Endodermal cell (in vitro differentiated cells): ENCODE measurements around the gene EIF4G1. TPM values are rescaled to one million over a fixed set of nuclear protein-coding genes. Genes with fewer than 3 reads are reported as not detected.
A peak's percentile ranks its signal among the peaks of the same experiment; 100 is the strongest.

Experiments
- DNase-seq: peaks from one replicate; pipeline ENCODE4 v3.0.0-alpha.2; 2017
- H3K27ac ChIP-seq: 2 replicates; pipeline ENCODE4 v1.5.1; 2013; ENCODE audit warnings: mild to moderate bottlenecking, low read depth, low read length, moderate library complexity
- H3K27me3 ChIP-seq: 2 replicates; pipeline ENCODE4 v1.6.1; 2013; ENCODE audit warnings: mild to moderate bottlenecking, low read length, moderate library complexity; ENCODE audit not compliant: insufficient read depth, control insufficient read depth, poor library complexity, severe bottlenecking
- H3K36me3 ChIP-seq: 2 replicates; pipeline ENCODE4 v1.7.0; 2013; ENCODE audit warnings: mild to moderate bottlenecking, low read length, moderate library complexity; ENCODE audit not compliant: control insufficient read depth, insufficient read depth
- H3K4me1 ChIP-seq: one replicate; pipeline ENCODE4 v1.7.0; 2013; ENCODE audit warnings: low read length; ENCODE audit not compliant: control insufficient read depth, insufficient read depth
- H3K4me3 ChIP-seq: 2 replicates; pipeline ENCODE4 v1.5.1; 2013; ENCODE audit warnings: mild to moderate bottlenecking, low read length, moderate library complexity
- H3K9ac ChIP-seq: 2 replicates; pipeline ENCODE4 v1.6.1; 2013; ENCODE audit warnings: mild to moderate bottlenecking, low read length, moderate library complexity; ENCODE audit not compliant: poor library complexity, severe bottlenecking; ENCODE audit errors: extremely low read depth
- H3K9me3 ChIP-seq: 2 replicates; pipeline ENCODE4 v1.6.1; 2013; ENCODE audit warnings: mild to moderate bottlenecking, low read length, moderate library complexity; ENCODE audit not compliant: control insufficient read depth
- H3K27ac Mint-ChIP-seq: 2 replicates; pipeline ENCODE4 v1.8.0; 2020; ENCODE audit warnings: mixed read lengths
- H3K27me3 Mint-ChIP-seq: 2 replicates; pipeline ENCODE4 v1.8.0; 2021; ENCODE audit warnings: mild to moderate bottlenecking, mixed read lengths; ENCODE audit not compliant: insufficient read depth
- H3K36me3 Mint-ChIP-seq: 2 replicates; pipeline ENCODE4 v1.8.0; 2020; ENCODE audit warnings: low read depth, mixed read lengths
- H3K4me1 Mint-ChIP-seq: 2 replicates; pipeline ENCODE4 v1.8.0; 2020; ENCODE audit warnings: mixed read lengths
- H3K4me3 Mint-ChIP-seq: 2 replicates; pipeline ENCODE4 v1.8.0; 2020; ENCODE audit warnings: mild to moderate bottlenecking, moderate library complexity, mixed read lengths
- H3K9me3 Mint-ChIP-seq: 2 replicates; pipeline ENCODE4 v1.8.0; 2020; ENCODE audit warnings: mild to moderate bottlenecking, mixed read lengths
- WGBS, 2 experiments: methylation state at CpG; one replicate each; pipeline versions ENCODE4 v1.1.5 to v1.1.7; 2013; ENCODE audit warnings: missing lambda C conversion rate in 2 of 2, mixed read lengths in 1 of 2; ENCODE audit not compliant: insufficient coverage in 1 of 2, insufficient read length in 1 of 2; 5-methylcytosine and 5-hydroxymethylcytosine counted together
- total RNA-seq, 2 donors: library from RNA; stranded (reverse); fragmentation: NEBNext Ultra II Directional in 1 of 2; extraction: Animal tissue kit (Norgen Biotek cat#: 25700) in 1 of 2; gene quantifications; 2 replicates in 1 of 2; 3 replicates in 1 of 2; pipeline ENCODE4 v1.2.1, GENCODE V29; 2021
- TF ChIP-seq, protein P1 (sequence below): fragments of 200-600 bp; sonication (generic); conservative IDR thresholded peaks from 2 replicates; pipeline ENCODE4 v1.5.0; 2021; ENCODE audit warnings: antibody characterized with exemption, mild to moderate bottlenecking

Gene EIF4G1
- total RNA-seq, 2 donors from 2014 or later = 408 to 475 TPM

GRCh38 chr3:184345317-184346144 is 31.1 kb downstream of the EIF4G1 start:
- H3K27me3 ChIP-seq = no peaks in the 10 kb centered on the region
- peak overlapping the region; percentile 96 for H3K27ac Mint-ChIP-seq
- no peaks in the 10 kb centered on the region for H3K9me3 Mint-ChIP-seq
- peak overlapping the region; percentile 60 for H3K27ac ChIP-seq
- peaks cover 35% of the 10 kb centered on the region for H3K36me3 ChIP-seq
- no peaks in the 10 kb centered on the region for H3K27me3 Mint-ChIP-seq
- H3K36me3 Mint-ChIP-seq = peaks cover 37% of the 10 kb centered on the region
- no peak overlapping the region for H3K4me3 ChIP-seq
- H3K9ac ChIP-seq = no peak overlapping the region
- DNase-seq = peak; percentile 94
- H3K9me3 ChIP-seq = no peaks in the 10 kb centered on the region
- no peaks in the 10 kb centered on the region for H3K4me1 ChIP-seq
- H3K4me1 Mint-ChIP-seq = peaks cover 22% of the 10 kb centered on the region
- no peak overlapping the region for H3K4me3 Mint-ChIP-seq
- 44 to 46% methylated on average over 8 to 14 of the region's 14 CpGs for WGBS, 2 experiments
- TF ChIP-seq, protein P1, sequence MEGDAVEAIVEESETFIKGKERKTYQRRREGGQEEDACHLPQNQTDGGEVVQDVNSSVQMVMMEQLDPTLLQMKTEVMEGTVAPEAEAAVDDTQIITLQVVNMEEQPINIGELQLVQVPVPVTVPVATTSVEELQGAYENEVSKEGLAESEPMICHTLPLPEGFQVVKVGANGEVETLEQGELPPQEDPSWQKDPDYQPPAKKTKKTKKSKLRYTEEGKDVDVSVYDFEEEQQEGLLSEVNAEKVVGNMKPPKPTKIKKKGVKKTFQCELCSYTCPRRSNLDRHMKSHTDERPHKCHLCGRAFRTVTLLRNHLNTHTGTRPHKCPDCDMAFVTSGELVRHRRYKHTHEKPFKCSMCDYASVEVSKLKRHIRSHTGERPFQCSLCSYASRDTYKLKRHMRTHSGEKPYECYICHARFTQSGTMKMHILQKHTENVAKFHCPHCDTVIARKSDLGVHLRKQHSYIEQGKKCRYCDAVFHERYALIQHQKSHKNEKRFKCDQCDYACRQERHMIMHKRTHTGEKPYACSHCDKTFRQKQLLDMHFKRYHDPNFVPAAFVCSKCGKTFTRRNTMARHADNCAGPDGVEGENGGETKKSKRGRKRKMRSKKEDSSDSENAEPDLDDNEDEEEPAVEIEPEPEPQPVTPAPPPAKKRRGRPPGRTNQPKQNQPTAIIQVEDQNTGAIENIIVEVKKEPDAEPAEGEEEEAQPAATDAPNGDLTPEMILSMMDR = peak; percentile 82

DNA sequence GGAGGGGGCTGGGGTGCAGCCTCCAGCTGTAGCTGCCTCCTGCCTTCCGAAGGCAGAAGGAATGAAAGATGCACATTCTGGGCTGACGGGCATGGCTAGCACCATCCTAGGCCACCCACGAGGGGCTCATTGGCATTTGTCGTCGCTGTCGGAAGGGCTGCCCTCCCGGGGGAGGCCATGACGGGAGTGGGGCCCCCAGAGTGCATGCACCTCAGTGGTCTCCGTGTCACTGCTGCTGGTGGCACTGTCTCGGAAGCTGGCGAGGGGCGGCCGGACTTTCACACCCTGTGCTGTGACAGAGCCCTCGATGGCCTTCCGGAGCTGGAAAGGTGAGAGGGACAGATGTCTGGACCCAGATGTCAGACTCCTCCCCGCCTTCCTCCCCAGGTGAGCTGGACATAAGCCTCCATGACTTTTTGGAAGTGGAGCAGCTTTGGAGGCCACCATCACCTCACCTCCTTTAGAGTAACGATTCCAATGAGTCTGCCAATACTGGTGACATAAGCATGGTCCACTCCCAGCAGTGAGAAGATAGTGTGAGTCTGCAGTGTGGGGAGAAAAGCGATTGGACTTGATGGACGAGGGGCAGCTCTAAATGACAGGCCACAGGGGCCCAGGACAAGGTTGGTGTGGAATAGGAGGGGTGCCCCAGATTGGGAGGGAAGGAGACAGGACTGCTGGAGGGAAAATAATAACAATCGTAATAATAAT is 32.2 kb downstream of the EIF4G1 start:
- Mint-ChIP-seq H3K9me3 (no peaks in the 10 kb centered on the region), H3K4me1 (peaks cover 26% of the 10 kb centered on the region), H3K36me3 (peaks cover 37% of the 10 kb centered on the region), H3K27ac (no peak overlapping the region), H3K27me3 (no peaks in the 10 kb centered on the region), H3K4me3 (no peak overlapping the region)
- DNase-seq = no peak
- Histone ChIP-seq H3K4me1 (peaks cover 4% of the 10 kb centered on the region), H3K36me3 (peaks cover 35% of the 10 kb centered on the region), H3K4me3 (no peak overlapping the region), H3K9ac (no peak overlapping the region), H3K27me3 (no peaks in the 10 kb centered on the region), H3K9me3 (no peaks in the 10 kb centered on the region), H3K27ac (no peak overlapping the region)
- TF ChIP-seq, protein P1 = no peak
- WGBS, 2 experiments = 95 to 98% methylated on average over 19 to 20 of the region's 20 CpGs

DNA sequence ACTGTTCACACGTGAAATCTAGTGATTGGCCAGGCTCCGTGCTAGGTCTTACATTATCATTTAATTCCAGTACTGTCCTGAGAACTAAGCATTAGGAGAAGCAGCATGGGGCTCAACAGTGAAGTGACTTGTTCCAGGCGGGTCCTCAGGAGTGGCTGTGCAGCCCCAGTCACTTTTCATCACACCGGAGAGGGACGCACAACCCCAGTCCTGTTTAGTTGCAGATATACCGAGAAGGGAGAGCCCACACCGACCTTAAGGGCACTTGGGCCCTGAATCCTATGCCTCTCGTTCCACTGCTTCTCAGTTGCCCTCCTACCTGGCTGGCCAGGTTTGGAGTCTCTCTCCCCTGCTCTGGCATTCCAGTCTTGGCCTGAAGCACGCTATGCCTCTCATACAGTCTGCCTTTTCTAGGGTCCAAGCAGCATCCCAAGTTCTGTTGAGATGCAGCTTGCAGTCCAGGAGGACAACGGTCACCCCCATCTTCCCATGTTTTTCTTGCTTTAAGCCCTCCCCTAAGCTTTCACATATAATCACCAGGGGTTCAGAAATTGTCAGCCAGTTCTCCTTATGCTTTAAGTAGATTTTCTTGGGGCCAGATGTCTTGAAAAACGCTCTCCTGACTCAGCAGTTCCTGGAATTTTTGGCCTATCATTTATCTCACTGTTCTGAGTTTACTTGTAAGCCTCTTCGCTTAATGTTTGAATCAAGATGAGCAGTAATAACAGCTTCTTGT is 33.1 kb downstream of the EIF4G1 start:
- H3K4me1 Mint-ChIP-seq = peaks cover 35% of the 10 kb centered on the region
- Histone ChIP-seq H3K27ac (no peak overlapping the region), H3K36me3 (peaks cover 40% of the 10 kb centered on the region), H3K4me3 (no peak overlapping the region), H3K9ac (no peak overlapping the region), H3K9me3 (no peaks in the 10 kb centered on the region), H3K27me3 (no peaks in the 10 kb centered on the region), H3K4me1 (peaks cover 9% of the 10 kb centered on the region)
- TF ChIP-seq, protein P1 = no peak
- WGBS, 2 experiments = 92 to 94% methylated on average over 12 of the region's 12 CpGs
- H3K36me3 Mint-ChIP-seq = peaks cover 40% of the 10 kb centered on the region
- no peak overlapping the region for H3K4me3 Mint-ChIP-seq
- DNase-seq = no peak
- H3K27ac Mint-ChIP-seq = no peak overlapping the region
- H3K27me3 Mint-ChIP-seq = no peaks in the 10 kb centered on the region
- H3K9me3 Mint-ChIP-seq = no peaks in the 10 kb centered on the region
